Measurements from ENCODE around the gene DENND4A. TPM values are rescaled to one million over a fixed set of nuclear protein-coding genes. Genes with fewer than 3 reads are reported as not detected.
A peak's percentile ranks its signal among the peaks of the same experiment; 100 is the strongest.

The DENND4A gene
- total RNA-seq, 4 donors from 2014 or later = 24.4 to 46.4 (median 33.1) TPM

DNA sequence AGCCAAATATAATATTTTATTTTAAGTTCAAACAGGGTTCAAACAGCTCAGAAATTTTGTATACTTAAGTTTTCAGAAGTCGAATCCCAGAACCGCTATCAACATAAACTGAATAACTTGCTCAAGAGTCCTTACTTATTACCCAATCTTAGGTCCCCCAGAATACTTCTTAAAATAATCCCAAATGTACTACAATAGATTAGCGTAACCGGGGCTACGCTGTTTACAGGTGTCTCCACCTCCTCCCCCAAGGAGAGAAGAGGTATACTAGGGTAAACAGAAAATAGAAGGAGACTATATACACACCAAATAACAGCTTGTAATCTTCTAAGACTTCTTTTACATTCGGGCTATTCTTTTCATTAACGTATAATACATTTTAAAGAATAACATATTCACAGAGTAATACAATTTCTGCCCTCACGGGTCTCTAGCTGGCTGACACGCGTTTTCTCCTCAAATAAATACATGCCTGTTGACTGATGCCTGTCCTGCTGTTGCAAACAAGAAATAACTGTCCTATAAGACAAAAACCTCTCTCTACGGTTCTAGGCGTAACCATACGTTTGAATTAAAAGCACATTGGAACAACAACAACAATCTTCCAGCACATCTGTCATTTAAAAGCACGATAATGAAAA lies 1.3 kb downstream of the DENND4A start:
- peak overlapping the region; percentile 68 to 100 (median 85) for H3K4me3 ChIP-seq
- TF ChIP-seq, protein P1, sequence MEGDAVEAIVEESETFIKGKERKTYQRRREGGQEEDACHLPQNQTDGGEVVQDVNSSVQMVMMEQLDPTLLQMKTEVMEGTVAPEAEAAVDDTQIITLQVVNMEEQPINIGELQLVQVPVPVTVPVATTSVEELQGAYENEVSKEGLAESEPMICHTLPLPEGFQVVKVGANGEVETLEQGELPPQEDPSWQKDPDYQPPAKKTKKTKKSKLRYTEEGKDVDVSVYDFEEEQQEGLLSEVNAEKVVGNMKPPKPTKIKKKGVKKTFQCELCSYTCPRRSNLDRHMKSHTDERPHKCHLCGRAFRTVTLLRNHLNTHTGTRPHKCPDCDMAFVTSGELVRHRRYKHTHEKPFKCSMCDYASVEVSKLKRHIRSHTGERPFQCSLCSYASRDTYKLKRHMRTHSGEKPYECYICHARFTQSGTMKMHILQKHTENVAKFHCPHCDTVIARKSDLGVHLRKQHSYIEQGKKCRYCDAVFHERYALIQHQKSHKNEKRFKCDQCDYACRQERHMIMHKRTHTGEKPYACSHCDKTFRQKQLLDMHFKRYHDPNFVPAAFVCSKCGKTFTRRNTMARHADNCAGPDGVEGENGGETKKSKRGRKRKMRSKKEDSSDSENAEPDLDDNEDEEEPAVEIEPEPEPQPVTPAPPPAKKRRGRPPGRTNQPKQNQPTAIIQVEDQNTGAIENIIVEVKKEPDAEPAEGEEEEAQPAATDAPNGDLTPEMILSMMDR (IDR thresholded peaks at IDR 0.05 in 4 of 5, conservative IDR thresholded peaks at IDR 0.05 in 1 of 5) = no peak
- TF ChIP-seq POLR2A (IDR thresholded peaks at IDR 0.05) = no peak
- no peak for ATAC-seq
- H3K36me3 ChIP-seq = no peaks in the 10 kb centered on the region
- peaks cover 18 to 32% of the 10 kb centered on the region in 2 donors for H3K4me1 ChIP-seq
- no peaks in the 10 kb centered on the region for H3K9me3 ChIP-seq
- in situ Hi-C loops (cut with MboI; ENCODE audit: low sequenced_read_pairs in 4 of 4) = loop anchor here in 2 of 4 donors (5.0 to 10.0 kb wide), 3 partner anchors 41 to 81 kb away; partner anchors contain the start of gene RAB11A (in 1 of the 2)
- peak overlapping the region; percentile 96 to 100 (median 98) for H3K27ac ChIP-seq
- DNase-seq = no peak
- no peaks in the 10 kb centered on the region for H3K27me3 ChIP-seq
- intact Hi-C loops (cut with DNase I; ENCODE audit: low total_unique reads) = loop anchor here (5.0 kb wide), 1 partner anchor 179 kb away; the partner anchor contains the start of gene INTS14

DNA sequence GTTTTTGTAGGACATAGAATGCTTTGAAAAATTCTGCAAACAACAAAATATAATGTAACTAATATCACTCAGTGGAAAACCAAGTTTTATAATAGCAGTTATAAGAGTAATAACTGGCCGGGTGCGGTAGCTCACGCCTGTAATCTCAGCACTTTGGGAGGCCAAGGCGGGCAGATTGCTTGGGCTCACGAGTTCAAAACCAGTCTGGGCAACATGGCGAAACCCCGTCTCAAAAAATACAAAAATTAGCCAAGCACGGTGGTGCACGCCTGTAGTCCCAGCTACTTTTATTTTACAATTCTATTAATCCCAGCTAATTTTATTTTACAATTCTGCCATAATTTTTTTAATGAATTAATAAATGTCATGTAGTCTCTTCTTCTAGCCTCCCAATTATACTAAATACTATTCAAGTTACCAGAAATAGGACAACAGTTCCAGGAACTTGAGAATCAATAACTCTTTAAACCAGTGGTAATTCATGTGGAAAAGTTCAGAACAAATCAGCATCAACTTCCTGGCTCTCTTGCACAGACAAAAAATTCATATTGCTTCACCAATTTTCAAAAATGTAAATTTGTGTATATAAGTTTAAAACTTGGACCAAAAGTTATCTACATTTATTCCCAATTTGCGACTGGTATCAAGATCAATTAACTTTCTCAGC lies 2.2 kb downstream of the DENND4A start:
- no peak for ATAC-seq
- in situ Hi-C loops (cut with MboI; ENCODE audit: low sequenced_read_pairs in 4 of 4) = loop anchor here in 2 of 4 donors (5.0 to 10.0 kb wide), 3 partner anchors 42 to 82 kb away; partner anchors contain the start of gene RAB11A (in 1 of the 2)
- no peaks in the 10 kb centered on the region for H3K36me3 ChIP-seq

DNA sequence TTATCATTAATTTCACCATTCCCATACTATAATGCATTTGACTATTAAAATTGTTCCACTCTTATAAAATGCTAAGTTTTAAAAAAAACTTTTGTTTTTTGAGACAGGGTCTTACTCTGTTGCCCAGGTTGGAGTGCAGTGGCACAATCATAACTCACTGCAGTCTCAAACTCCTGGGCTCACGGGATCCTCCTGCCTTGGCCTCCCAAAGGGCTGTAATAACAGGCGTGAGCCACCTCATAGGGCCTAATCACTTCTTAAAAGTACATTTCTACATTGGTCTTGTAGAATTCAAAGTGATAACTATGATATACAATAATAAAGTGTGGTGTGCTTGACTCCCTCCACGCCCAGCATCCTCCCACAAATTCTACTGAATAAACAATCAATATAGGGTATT lies 3.0 kb downstream of the DENND4A start:
- intact Hi-C loops (cut with DNase I; ENCODE audit: low total_unique reads) = no loop called here
- in situ Hi-C loops (cut with MboI; ENCODE audit: low sequenced_read_pairs in 4 of 4) = no loop called here
- H3K36me3 ChIP-seq = no peaks in the 10 kb centered on the region
- no peaks in the 10 kb centered on the region for H3K27me3 ChIP-seq
- TF ChIP-seq POLR2A (IDR thresholded peaks at IDR 0.05) = no peak
- TF ChIP-seq, protein P1 (IDR thresholded peaks at IDR 0.05 in 4 of 5, conservative IDR thresholded peaks at IDR 0.05 in 1 of 5) = no peak
- DNase-seq = no peak
- no peak overlapping the region for H3K27ac ChIP-seq
- peaks cover 18 to 32% of the 10 kb centered on the region in 2 donors for H3K4me1 ChIP-seq
- no peaks in the 10 kb centered on the region for H3K9me3 ChIP-seq
- no peak overlapping the region for H3K4me3 ChIP-seq
- no peak for ATAC-seq

More for the DNA sequence above, 2.2 kb downstream of the DENND4A start:
- Histone ChIP-seq H3K4me1 (peaks cover 18 to 32% of the 10 kb centered on the region in 2 donors), H3K4me3 (peak overlapping the region in 2 of 4 donors; percentile 73 to 97), H3K9me3 (no peaks in the 10 kb centered on the region), H3K27me3 (no peaks in the 10 kb centered on the region), H3K27ac (peak overlapping the region in 3 of 4 donors; percentile 96 to 99 (median 97))
- TF ChIP-seq, protein P1 (IDR thresholded peaks at IDR 0.05 in 4 of 5, conservative IDR thresholded peaks at IDR 0.05 in 1 of 5) = no peak
- intact Hi-C loops (cut with DNase I; ENCODE audit: low total_unique reads) = loop anchor here (5.0 kb wide), 1 partner anchor 178 kb away; the partner anchor contains the start of gene INTS14
- no peak for DNase-seq

GRCh38 chr15:65787260-65787659 lies 4.8 kb downstream of the DENND4A start:
- DNase-seq (no peak), ATAC-seq (no peak)
- H3K4me3 ChIP-seq = no peak overlapping the region
- H3K27me3 ChIP-seq = no peaks in the 10 kb centered on the region
- peak overlapping the region; percentile 40 to 61 (median 45) for H3K27ac ChIP-seq
- intact Hi-C loops (cut with DNase I; ENCODE audit: low total_unique reads) = no loop called here
- in situ Hi-C loops (cut with MboI; ENCODE audit: low sequenced_read_pairs in 4 of 4) = no loop called here
- H3K36me3 ChIP-seq = no peaks in the 10 kb centered on the region
- TF ChIP-seq, protein P1 (IDR thresholded peaks at IDR 0.05 in 4 of 5, conservative IDR thresholded peaks at IDR 0.05 in 1 of 5) = no peak
- no peak for TF ChIP-seq POLR2A (IDR thresholded peaks at IDR 0.05)
- no peaks in the 10 kb centered on the region for H3K9me3 ChIP-seq
- peaks cover 26 to 37% of the 10 kb centered on the region in 2 donors for H3K4me1 ChIP-seq
